Eye (tissue), 1 donor: ENCODE data around the gene NLGN1.
A peak's percentile ranks its signal among the peaks of the same experiment; 100 is the strongest.

Experiments used
- DNase-seq: peaks from one replicate; pipeline ENCODE4 v3.0.0-alpha.2; 2015

The NLGN1 gene

DNA sequence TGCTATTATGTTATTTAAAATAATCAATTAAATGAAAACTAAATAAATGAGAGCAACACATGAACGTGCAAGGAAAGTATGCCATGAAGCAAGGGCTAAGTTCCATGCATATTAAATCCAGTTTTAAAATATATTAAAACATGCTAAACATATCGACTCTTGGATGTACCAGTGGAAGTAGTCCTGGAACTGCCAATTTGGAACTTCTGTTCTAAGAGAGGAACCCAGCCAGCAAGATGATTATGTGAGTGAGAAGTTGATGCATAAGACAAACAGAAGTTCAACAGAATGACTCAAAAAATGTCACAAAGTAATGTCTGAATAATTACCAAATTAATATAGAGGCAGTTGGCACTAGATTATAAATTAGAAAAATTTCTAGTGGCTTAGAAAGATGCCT, 714.2 kb downstream of the NLGN1 start:
- no peak for DNase-seq

DNA sequence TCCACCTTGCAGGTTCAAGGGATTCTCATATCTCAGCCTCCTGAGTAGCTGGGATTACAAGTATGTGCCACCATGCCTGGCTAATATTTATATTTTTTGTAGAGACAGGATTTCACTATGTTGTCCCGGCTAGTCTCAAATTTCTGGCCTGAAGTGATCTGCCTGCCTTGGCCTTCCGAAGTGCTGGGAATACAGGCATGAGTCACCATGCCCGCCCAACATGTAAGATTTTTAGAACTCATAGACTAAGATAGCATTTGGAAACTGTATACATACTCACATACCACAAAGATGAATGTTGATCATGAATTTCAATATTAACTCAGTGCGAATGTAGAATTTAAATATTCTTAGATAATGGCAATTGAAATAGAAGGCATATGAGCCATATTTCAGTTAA, 718.9 kb downstream of the NLGN1 start:
- DNase-seq = no peak

DNA sequence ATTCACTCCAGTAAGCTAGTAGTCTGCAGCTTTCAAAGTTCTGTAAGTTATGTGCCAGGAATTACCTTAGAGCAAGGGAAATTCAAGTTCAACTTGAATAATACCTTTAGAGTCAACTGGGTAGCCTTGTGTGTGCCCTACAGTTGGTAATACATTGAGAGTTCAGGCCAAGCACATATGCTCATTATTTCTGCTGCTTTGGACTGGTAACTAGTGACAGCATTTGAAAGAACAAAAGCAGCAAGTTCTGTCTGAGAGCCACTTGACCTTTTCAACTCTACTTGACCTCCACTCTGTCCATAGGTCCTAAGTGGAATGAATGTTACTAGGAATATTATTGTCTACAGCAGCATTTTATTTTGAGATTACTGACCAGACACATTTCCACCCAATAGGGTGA, 723.5 kb downstream of the NLGN1 start:
- DNase-seq = peak; percentile 46

DNA sequence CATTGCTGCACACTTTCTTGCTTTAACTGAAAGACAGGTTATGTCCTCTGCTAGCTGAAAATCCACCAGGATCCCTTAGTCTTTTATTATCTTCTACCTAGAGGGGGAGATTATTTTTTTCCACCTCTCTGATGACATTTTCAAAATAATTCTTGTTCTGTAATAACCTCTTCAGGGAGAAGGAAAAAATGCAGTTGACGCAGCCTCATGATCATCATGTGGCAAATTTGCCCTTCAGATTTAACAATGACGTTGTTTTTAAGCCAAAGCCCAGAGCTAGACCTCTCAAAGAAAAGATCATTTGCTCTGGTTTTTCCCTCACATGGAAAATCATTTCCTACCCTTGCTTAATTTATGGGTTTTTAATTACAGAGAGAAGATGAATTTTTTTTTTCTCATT, 724.9 kb downstream of the NLGN1 start:
- no peak for DNase-seq

DNA sequence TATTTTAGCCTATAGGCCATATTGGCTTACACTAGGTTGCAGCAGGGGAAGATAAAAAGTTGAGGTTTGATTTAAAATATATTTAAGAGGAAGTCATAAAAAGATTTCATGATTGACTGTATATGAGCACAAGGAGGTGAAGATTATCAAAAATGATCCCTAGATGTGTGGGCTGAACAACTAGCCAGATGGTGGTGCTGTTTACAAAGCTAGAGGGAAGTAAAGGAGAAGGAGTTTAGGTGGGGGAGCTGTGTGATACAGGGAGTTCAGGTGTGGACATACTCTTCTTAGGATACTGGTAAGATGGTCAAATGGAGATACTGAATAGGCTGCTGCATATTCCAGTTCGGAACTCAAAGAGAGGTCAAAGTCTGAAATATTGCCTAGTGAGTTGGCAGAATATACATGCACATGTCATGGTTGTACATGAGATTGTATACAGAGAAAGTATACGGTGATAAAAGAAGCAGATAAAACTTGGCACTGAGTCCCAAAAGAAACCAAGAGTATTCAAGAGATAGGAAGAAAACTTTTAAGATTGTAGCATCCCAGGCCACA, 727.8 kb downstream of the NLGN1 start:
- DNase-seq = peak; percentile 52

DNA sequence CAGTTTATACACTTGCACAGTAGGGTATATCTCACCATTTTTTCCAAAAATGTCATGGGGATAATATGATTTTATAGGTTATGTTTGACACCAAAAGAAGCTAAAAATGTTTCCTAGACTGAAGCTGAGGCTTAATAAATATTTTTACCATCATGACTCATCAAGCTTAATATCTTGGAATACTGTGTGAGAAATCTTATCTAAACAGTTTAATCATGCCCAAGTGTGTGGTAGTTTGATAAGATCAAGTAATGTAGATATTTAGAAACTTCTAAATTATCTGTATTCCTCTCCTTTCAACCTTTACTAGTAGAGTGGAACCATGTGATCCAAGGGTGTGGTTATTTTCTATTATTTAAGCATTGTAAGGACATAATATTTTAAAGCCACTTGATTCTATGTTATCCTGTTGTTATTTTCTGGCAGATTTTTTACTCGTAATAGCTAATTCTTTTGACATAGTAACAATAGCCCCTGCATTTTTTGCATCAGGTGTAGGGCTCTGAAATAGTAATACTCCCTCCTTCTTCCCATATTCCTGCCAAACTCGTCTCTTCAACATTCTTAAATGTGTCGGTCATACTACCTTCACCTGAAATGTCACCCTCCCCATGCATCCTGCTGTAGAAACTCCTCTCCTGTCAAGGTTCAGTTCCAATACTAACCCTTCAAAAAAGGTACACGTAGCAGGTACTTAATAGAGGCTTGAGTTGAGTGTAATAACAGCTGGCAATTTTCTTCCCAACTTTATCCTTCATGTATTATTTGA, 729.6 kb downstream of the NLGN1 start:
- no peak for DNase-seq

DNA sequence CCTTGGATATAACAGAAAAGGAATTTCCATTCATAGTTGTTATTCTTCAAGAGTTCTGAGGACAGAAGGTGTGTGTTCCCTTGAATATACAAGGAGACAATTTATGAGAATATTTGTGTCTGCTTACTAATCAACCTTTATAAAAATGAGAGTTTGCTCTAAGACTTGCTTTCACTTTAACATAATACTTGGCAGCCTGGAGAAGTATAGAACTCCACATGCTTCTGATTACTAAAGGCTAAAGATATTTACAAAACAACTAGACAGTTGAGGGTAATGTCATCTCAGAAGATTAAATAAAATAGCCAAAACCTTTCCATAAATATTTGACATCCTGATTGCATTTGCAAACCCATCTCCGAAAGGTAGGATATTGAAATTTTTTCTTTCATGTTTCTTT, 734.5 kb downstream of the NLGN1 start:
- DNase-seq = no peak

DNA sequence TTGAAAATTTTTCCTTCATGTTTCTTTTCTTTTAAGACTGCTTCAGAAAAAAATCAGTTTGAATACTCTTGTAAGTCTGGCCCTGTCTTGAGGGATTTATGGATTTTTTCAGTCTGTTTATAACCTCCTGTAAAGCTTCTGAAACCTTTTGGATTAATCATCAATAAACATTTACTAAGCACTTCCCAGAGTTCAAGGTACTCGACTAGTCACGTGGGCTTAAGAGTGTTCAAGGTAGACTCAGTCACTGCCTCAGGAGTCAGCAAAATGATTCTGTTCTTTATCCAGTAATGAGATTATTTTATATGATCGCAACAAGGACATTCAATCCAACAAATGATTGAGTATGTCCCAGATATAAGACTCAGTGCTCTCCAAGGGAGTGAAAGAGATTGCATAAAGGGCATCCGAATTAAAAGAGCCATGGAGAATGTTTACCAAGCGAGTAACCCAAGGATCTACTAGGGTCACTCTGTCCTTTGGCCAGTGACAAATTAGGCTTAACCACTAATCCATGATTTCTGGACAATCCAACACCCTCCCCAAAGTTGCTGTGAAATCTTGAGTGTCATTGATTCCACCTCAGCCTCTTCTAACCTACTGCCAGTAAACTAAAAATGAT, 735.0 kb downstream of the NLGN1 start:
- no peak for DNase-seq

DNA sequence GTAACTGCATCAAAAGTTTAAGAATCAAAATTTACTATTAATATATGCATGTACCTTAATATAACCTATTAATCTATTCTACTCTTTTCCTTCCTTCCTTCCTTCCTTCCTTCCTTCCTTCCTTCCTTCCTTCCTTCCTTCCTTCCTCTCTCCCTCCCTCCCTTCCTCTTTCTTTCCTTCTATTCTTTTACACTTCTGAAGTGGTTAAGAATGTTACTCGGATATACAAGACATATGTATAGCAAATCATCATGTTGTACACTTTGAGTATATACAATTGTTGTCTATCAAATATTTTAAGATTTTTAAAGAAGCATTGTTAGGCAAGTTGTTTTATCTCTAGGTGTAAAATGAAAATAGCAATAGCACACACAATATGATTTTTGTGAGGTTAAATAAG, 748.5 kb downstream of the NLGN1 start:
- DNase-seq = no peak

DNA sequence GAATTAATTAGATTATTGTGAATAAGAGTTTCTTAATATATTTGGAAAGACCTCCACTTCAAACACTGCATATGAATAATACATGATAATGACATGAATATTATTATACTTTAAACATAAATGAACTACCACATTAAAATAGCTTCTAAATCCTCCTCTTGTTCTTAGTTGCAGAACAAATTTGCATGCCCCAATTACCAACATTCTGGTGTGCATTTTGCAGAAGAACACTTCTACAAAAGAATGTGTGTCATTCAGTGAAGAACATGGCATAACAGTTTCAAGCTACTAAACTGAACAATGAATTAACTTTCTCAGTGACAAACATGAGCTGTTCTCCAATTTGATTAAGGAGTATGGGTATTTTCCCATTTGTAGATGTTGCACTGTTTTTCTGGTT, 750.3 kb downstream of the NLGN1 start:
- no peak for DNase-seq

DNA sequence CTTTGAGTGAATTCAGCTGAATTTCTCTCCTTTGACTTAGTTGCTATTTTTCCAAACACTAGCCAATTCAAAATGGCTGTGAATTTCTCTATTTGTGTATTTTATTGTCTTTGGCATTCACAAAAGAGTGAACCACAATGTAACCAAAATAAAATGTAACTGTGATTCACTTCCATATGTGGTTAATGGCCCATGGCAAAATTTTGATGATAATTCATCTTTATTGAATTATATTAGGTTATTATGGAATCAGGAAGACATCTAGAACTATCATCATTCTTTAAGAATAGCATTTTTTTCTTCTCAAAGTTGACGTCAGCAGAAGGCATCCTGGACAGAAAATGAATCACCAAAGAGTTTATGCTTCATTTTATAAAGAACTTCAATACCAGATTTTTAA, 756.3 kb downstream of the NLGN1 start:
- DNase-seq = no peak

DNA sequence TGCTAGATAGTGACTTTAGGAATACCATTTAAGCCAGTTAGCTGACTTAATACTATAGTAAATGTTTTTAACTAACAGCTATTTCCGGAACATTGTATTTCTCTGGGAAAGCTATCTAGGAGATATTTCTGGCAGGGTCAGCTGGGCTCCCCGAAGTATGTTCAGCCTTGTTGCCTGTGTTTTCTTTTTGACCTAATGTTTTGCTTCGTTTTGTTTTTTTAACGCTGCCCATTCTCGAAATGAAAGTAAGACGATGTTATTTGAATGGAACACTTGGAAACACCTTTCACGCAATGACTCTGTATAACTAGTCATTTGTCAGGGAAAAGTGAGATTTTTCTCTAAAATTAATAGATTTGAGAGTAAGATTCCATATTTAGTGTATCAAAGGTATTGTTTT, 758.7 kb downstream of the NLGN1 start:
- DNase-seq = no peak

DNA sequence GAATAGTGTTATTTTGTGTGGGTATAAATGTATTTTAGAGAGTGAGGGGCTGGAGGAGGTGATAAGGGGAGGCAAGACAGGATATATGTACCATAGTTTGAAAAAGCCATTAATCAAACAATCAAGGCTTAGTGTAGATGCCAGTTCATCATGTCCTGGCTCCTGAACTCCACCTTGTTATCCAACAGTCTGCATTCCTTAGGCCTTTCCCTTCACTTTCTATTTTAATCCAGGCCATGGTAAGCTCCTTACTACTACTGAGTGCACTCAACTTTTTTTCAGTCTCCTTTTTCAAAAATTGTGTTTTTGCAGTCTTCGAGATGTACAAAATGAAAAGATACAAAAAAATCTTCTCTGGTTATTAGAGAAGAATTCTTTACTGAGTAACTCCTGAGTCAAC, 761.1 kb downstream of the NLGN1 start:
- DNase-seq = no peak

DNA sequence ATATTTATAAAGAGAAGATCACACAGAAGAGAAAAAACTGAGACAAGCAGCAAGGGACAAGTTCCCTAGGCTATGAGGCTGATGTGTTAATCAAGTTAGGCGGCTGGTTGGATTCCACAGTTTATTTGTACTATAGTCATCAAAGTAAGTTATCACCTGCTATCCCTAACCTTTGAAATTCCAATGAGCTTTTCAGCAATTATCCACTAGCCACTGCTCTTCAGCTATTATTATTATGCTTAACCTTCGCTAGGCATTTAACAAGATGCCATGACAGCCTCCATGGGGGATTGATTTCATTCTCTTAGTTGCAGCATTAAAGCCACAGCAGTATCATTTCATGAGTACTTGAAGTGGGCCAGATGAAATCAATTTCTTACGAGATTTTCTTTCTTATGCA, 762.1 kb downstream of the NLGN1 start:
- DNase-seq = peak; percentile 30

DNA sequence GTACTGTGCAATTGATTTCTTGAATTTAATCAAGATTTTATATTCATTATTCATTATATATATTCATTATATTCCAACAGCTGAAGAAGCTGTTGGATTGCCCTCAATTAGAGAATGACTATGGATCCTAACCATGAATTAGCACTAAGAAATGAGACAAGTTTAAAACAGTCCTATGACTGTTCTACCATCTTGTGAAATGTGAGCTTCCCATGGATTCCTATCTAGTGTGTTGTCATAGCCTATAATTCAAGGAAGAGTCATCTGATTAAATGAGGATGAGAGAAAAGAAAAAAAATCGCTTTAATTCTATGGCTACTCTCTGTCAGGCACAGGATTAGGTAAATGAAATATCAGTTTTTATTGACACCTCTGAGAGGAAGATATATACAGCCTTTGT, 765.0 kb downstream of the NLGN1 start:
- DNase-seq = no peak

DNA sequence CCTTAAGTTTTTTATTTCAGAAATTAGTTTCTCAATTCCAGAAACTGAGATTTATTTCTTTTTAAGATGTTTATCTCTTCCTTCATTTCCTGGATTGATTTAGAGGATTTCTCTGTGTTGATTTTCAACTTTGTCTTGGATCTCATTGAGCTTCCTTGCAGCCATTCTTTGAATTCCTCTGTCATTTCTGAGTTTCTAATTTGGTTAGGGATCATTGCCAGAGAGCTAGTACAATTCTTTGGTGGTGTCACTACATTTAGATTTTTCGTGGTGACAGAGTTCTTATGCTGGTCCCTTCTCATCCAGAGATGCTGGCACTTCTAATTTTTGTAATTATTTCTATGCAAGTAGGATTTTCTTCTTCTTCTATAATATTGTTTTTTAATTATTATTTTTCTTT, 770.5 kb downstream of the NLGN1 start:
- no peak for DNase-seq

DNA sequence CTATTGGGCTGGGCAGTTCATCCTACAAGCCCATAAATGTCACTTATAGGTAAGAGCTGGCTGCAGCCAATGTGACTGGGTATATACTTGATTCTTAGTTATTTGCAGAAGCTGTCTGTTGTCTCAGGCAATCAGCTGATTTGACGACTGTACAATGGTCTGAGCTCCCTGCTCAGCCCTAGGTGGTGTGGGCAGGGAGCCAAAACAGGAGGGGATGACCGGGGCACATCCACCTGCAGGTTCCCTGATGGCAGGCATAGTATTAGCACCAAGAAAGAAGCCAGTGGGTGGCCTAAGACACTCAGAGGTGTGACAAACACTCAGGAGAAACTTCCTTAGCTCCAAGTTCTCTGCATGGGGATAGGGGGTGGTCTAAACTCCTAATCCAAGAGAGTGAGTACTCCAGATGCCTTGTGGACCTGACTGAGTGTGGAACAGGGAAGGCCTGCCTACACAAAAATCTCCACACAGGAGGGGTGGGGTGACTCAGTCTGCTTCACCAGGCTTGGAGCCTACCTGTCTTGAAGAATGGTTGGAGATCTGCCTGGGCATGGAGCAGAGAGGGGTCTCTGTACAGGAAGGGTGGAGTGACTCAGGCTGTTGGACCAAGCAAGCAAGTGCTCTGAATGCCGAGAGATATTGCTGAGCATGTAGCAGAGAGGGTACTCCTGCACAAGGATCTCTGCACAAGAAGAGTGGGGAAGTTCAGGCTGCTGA, 771.2 kb downstream of the NLGN1 start:
- DNase-seq = no peak

DNA sequence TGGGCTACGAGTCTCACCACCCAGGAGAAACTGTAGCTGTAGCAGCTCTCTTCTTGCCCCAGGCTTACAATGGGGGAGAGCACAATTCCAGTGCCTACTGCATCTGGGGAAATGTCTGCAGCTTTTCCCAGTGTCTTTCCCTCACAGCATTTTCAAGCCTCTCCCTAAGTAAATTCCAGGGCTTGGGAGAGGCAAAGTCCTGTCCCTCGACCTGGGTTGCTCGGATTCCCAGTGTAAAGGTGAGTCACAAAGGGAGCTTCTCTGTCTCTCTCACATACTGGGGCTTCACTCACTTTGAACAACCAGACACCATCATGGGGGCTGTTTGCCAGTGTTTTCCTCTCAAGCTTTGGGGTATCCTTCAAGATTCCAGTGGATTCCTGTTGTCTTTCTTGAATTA, 772.2 kb downstream of the NLGN1 start:
- DNase-seq = no peak

DNA sequence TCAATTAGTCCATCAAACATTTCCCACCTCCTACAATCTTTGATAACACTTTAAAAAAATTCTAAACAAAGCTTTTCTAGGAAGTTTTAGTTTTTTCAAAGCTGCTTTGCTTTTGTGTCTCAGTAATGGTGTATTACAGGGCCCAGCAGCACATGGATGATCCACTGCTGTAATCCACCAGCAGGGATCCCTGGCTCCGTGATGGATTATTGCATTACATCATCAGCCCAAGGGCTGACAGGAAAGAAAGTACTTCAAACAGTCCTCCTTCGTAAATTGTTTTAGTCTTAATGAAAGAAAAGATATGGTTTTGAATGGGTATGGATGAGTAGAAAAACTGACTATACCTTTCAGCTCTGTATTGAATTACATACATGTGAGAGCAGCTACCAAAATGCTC, 772.7 kb downstream of the NLGN1 start:
- no peak for DNase-seq

DNA sequence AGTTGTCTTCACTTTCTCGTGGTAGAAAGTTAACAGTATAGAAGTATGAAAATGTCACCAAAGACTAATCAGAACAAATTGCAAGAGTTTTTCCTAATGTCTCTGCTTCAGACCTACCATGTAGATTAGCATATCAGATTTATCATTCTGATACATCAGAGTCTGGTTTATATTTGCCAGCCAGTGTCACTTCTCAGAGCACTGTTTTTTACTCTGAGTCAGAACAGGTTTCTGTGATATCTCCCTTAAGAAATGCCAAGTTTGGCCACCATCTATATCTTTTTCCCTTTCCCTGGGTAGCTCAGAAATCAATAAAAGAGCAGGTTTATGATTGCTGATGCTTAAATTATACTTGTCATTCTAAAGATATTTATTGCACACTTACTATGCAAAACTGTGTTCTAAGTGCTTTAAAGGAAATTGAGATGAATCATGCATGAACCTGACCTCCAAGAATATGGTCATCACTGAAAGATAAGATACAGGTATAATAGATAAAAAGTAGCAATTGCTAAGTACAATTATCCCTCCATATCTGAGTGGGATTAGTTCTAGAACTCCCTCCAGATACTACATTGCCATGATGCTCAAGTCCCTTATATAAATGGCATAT, 788.9 kb downstream of the NLGN1 start:
- no peak for DNase-seq

DNA sequence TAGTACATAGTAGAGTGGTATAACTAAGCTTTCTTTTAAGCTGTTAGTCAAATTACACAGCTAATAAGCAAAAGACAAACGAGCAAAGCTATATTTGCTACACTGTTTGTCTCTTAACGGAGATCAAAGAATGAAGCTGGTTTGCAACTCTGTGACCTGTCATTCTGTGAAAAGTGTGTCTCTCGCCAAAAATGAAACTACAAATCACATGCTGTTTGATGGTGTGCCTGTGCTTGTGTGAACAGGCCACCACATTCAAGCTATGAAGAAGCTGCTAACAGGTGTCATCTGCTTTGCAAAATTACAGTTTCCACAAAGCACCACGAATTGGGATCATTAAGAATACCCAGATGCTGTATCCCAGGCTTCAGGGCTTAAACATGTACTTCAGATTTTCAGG, 793.8 kb downstream of the NLGN1 start:
- no peak for DNase-seq

DNA sequence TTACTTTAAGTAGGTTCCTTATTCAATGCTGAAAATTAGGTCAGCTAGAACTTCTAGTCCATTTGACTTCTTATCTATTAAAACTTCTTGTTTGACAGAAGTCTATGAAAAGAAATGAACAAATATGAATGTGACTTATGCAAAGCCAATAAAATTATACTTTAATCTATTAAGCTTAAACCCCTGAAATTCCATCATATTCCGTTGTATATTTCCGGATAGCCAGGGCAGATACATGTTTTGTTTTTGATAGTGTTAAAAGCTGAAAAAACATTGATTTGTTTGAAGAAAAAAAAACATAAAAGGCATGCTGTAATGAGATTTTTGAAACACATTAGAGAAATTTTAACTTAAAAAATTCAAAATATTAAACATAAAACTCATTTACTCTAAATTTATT, 794.4 kb downstream of the NLGN1 start:
- DNase-seq = no peak

DNA sequence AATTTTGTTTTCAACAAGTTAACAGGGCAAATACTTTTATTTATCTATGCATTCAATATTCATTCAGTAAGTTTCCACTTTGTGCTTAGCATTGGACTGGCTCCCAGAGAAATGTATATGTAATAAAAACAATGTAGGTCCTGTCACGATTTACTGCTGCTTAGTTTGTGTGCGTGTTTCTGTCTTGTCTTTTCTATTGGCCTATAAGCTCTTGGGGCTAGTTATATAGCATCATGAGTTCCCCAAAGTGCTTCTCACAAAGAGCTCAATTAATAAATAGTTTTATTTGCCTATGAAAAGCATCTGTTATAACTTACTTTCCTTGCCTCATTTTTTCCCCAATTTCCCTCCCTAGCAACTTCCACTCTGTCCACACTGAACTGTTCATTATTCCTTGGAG, 794.9 kb downstream of the NLGN1 start:
- DNase-seq = no peak

DNA sequence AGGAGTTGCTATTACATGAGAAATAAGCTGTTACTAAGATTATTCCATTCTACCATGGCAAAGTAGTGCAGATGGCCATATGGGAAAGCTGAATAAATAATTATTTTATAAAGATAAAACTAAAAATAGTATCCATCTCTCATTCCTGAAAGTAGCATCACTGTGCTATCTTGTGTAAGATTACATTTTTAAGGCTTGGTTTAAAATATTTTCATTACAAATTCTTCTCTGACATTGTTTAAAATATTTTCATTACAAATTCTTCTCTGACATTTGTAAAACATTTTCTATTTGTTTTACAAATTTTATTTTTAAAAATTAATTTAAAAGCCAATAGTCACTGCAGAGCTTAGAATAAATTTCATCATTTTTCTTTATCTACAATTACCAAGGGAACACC, 796.1 kb downstream of the NLGN1 start:
- no peak for DNase-seq
